NCI-H1092 (cell line): ENCODE measurements around the gene RYR3.

Source experiments
- DNase-seq: peaks from one replicate; lab custom pipeline; 2025; lab: John Stamatoyannopoulos, UW

RYR3 gene

DNA sequence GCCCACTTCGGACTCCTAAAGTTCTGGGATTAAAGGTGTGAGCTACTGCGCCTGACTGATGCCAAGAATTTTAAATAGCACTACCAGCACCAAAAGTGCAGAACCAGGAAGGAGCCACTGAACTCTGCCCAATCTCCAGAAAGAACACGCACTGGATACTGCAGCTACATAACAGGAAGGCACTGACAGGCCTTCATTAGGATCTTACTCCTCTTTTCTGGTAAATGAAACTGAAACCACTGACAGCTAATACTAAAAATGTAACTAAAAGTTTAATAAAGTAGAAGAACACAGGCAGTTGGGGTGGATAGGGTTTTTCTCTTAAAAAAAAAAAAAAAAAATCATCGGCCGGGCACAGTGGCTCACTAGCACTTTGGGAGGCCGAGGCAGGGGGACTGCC lies 583.4 kb downstream of the RYR3 start:
- no peak for DNase-seq

GRCh38 chr15:33902043-33902442 lies 591.3 kb downstream of the RYR3 start:
- no peak for DNase-seq

DNA sequence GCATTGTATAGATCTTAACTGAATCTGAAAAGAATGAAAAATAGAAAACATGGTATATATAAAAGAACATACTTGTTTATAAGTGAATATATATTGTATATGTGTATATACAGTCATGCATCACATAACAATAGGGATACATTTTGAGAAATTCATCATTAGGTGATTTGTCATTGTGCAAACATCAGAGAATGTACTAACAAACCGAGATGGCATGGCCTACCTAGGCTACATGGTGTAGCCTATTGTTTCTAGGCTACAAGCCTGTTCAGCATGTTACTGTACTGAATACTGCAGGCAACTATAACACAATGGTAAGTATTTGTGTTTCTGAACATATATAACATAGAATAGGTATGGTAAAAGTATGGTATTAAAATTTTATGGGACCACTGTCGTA lies 592.9 kb downstream of the RYR3 start:
- DNase-seq = no peak

GRCh38 chr15:33907326-33907725 lies 596.6 kb downstream of the RYR3 start:
- DNase-seq = no peak

GRCh38 chr15:33908406-33908805 lies 597.6 kb downstream of the RYR3 start:
- DNase-seq = no peak

DNA sequence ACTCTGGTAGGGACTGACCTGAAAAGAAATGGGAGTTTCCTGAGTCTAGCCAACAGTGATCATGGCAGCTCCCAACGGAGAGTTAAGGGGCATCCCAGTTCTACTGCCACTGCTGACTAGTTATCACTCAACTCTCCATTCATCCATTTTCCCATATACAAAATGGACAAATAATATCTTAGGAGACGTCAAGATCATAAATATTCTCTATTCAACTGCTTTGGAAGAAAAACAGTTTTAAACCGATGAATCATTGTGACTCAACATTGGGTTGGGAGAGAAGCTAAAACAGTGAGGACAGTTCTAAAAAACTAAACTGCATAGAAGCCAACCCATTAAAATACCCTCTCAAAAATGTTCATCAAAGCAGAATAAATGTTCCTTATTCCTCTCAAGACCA lies 600.0 kb downstream of the RYR3 start:
- no peak for DNase-seq

- no peak for DNase-seq
These were observed 601.6 kb downstream of the RYR3 start for GRCh38 chr15:33912326-33912725.

- DNase-seq = no peak
These were observed 602.7 kb downstream of the RYR3 start for GRCh38 chr15:33913459-33913858.
